ENCODE measurements around the gene ACOXL.
A peak's percentile ranks its signal among the peaks of the same experiment; 100 is the strongest.
"Not testable (repeated sequence)": the region's sequence is repeated elsewhere in the genome, so short reads cannot be mapped to it uniquely, and the experiment has no call there.

ACOXL gene

GRCh38 chr2:110853516-110853915, 121.1 kb downstream of the ACOXL start:
- DNase-seq (ENCODE audit: low spot score) (no peak), FAIRE-seq (no peak)

GRCh38 chr2:110853948-110854347, 121.6 kb downstream of the ACOXL start:
- FAIRE-seq (no peak), DNase-seq (ENCODE audit: low spot score) (no peak)

- FAIRE-seq (no peak), DNase-seq (ENCODE audit: low spot score) (no peak)
These were observed 122.1 kb downstream of the ACOXL start for GRCh38 chr2:110854355-110855081.

- FAIRE-seq; DNase-seq (ENCODE audit: low spot score): not testable (repeated sequence)
These were observed 123.5 kb downstream of the ACOXL start for GRCh38 chr2:110855841-110856240.

- DNase-seq (ENCODE audit: low spot score), result no peak
- no peak for FAIRE-seq
These were observed 125.9 kb downstream of the ACOXL start for GRCh38 chr2:110858135-110858725.

GRCh38 chr2:110858993-110859701, 126.8 kb downstream of the ACOXL start:
- DNase-seq (ENCODE audit: low spot score) (no peak), FAIRE-seq (no peak)

GRCh38 chr2:110860630-110861029, 128.3 kb downstream of the ACOXL start:
- no peak for DNase-seq (ENCODE audit: low spot score)
- FAIRE-seq, result no peak

- no peak for DNase-seq (ENCODE audit: low spot score)
- FAIRE-seq, result no peak
These were observed 129.4 kb downstream of the ACOXL start for GRCh38 chr2:110861616-110862260.

- no peak for FAIRE-seq
These were observed 131.4 kb downstream of the ACOXL start for GRCh38 chr2:110863726-110864125.

GRCh38 chr2:110864176-110864575, 131.8 kb downstream of the ACOXL start:
- FAIRE-seq, result no peak
- DNase-seq (ENCODE audit: low spot score), result no peak

More at GRCh38 chr2:110863726-110864125, 131.4 kb downstream of the ACOXL start:
- DNase-seq (ENCODE audit: low spot score), result no peak

- no peak for FAIRE-seq
- DNase-seq (ENCODE audit: low spot score), result no peak
These were observed 132.4 kb downstream of the ACOXL start for GRCh38 chr2:110864731-110865130.

- FAIRE-seq (no peak), DNase-seq (ENCODE audit: low spot score) (no peak)
These were observed 132.8 kb downstream of the ACOXL start for GRCh38 chr2:110865188-110865587.

GRCh38 chr2:110866045-110866444, 133.7 kb downstream of the ACOXL start:
- DNase-seq (ENCODE audit: low spot score) (no peak), FAIRE-seq (no peak)

- no peak for FAIRE-seq
- DNase-seq (ENCODE audit: low spot score), result no peak
These were observed 134.1 kb downstream of the ACOXL start for GRCh38 chr2:110866466-110866865.

GRCh38 chr2:110867078-110867477, 134.7 kb downstream of the ACOXL start:
- FAIRE-seq (no peak), DNase-seq (ENCODE audit: low spot score) (no peak)

- DNase-seq (ENCODE audit: low spot score), result no peak
- no peak for FAIRE-seq
These were observed 136.6 kb downstream of the ACOXL start for GRCh38 chr2:110868971-110869370.

- FAIRE-seq (peak; percentile 81), DNase-seq (ENCODE audit: low spot score) (peak; percentile 81)
These were observed 137.4 kb downstream of the ACOXL start for GRCh38 chr2:110869472-110870446.

- DNase-seq (ENCODE audit: low spot score) (no peak), FAIRE-seq (no peak)
These were observed 138.2 kb downstream of the ACOXL start for GRCh38 chr2:110870545-110870944.

- no peak for DNase-seq (ENCODE audit: low spot score)
- no peak for FAIRE-seq
These were observed 139.3 kb downstream of the ACOXL start for GRCh38 chr2:110871637-110872036.

- no peak for DNase-seq (ENCODE audit: low spot score)
- FAIRE-seq, result no peak
These were observed 140.1 kb downstream of the ACOXL start for GRCh38 chr2:110872521-110872920.

GRCh38 chr2:110873056-110873502, 140.7 kb downstream of the ACOXL start:
- DNase-seq (ENCODE audit: low spot score) (no peak), FAIRE-seq (no peak)

Measured in RCC 7860 (cell line).